GM21515 (cell line): ENCODE data around the gene INPP4B.

Source experiments
- ATAC-seq: cut with Tn5 transposase; IDR thresholded peaks from one replicate; pipeline ENCODE4 v1.9.1; 2021; ENCODE audit not compliant: unreplicated experiment

INPP4B gene

GRCh38 chr4:142485452-142485851, 360.6 kb downstream of the INPP4B start:
- ATAC-seq, result no peak

GRCh38 chr4:142480244-142480643, 365.9 kb downstream of the INPP4B start:
- ATAC-seq, result no peak

- ATAC-seq, result no peak
Observed at GRCh38 chr4:142475663-142476062, 370.4 kb downstream of the INPP4B start.

- no peak for ATAC-seq
Observed at GRCh38 chr4:142474398-142475087, 371.6 kb downstream of the INPP4B start.

- ATAC-seq, result no peak
Observed at GRCh38 chr4:142473960-142474338, 372.2 kb downstream of the INPP4B start.

- no peak for ATAC-seq
Observed at GRCh38 chr4:142473218-142473959, 372.7 kb downstream of the INPP4B start.

GRCh38 chr4:142467088-142467487, 379.0 kb downstream of the INPP4B start:
- ATAC-seq, result no peak

GRCh38 chr4:142465526-142465925, 380.6 kb downstream of the INPP4B start:
- ATAC-seq, result no peak

GRCh38 chr4:142463206-142463605, 382.9 kb downstream of the INPP4B start:
- no peak for ATAC-seq

GRCh38 chr4:142452161-142452855, 393.8 kb downstream of the INPP4B start:
- no peak for ATAC-seq

GRCh38 chr4:142449771-142450373, 396.2 kb downstream of the INPP4B start:
- ATAC-seq, result no peak

GRCh38 chr4:142447009-142447408, 399.1 kb downstream of the INPP4B start:
- no peak for ATAC-seq

- ATAC-seq, result no peak
Observed at GRCh38 chr4:142443469-142443868, 402.6 kb downstream of the INPP4B start.

GRCh38 chr4:142440093-142440492, 406.0 kb downstream of the INPP4B start:
- ATAC-seq, result no peak

GRCh38 chr4:142435599-142436235, 410.4 kb downstream of the INPP4B start:
- ATAC-seq, result no peak

- ATAC-seq, result no peak
Observed at GRCh38 chr4:142434519-142435224, 411.4 kb downstream of the INPP4B start.

- ATAC-seq, result no peak
Observed at GRCh38 chr4:142428715-142429114, 417.4 kb downstream of the INPP4B start.

- ATAC-seq, result no peak
Observed at GRCh38 chr4:142427456-142427855, 418.6 kb downstream of the INPP4B start.

GRCh38 chr4:142423861-142424260, 422.2 kb downstream of the INPP4B start:
- no peak for ATAC-seq

- no peak for ATAC-seq
Observed at GRCh38 chr4:142420311-142421095, 425.6 kb downstream of the INPP4B start.
